Spleen (tissue), 11 donors: ENCODE results near the gene FRMD4A. TPM values are rescaled to one million over a fixed set of nuclear protein-coding genes. Genes with fewer than 3 reads are reported as not detected.

Experiments used
- DNase-seq: peaks from one replicate; pipeline ENCODE4 v3.0.0-alpha.2; 2020
- H3K27ac ChIP-seq, 8 donors: fragments of 200-600 bp; sonication (generic) in 7 of 8; 1 replicate in 4 of 8; 2 replicates in 4 of 8; pipeline versions ENCODE4 v1.5.0 to v1.8.0; 2016 to 2021; ENCODE audit warnings: inconsistent platforms in 4 of 8, mild to moderate bottlenecking in 4 of 8, moderate library complexity in 1 of 8
- H3K27me3 ChIP-seq, 7 donors: fragments of 200-600 bp; sonication (generic) in 6 of 7; replicated peaks in 1 of 7; 1 replicate in 4 of 7; 2 replicates in 3 of 7; pipeline versions ENCODE4 v1.5.0 to v1.8.0; 2016 to 2021; ENCODE audit warnings: inconsistent platforms in 3 of 7, mild to moderate bottlenecking in 1 of 7
- H3K36me3 ChIP-seq, 6 donors: fragments of 200-600 bp; sonication (generic) in 5 of 6; 1 replicate in 4 of 6; 2 replicates in 2 of 6; pipeline versions ENCODE4 v1.5.0 to v1.8.0; 2016 to 2021; ENCODE audit warnings: inconsistent platforms in 2 of 6
- H3K4me1 ChIP-seq, 6 donors: fragments of 200-600 bp; sonication (generic) in 5 of 6; 1 replicate in 3 of 6; 2 replicates in 3 of 6; pipeline versions ENCODE4 v1.5.0 to v1.8.0; 2016 to 2021; ENCODE audit warnings: inconsistent platforms in 3 of 6
- H3K4me3 ChIP-seq, 8 donors: fragments of 200-600 bp; sonication (generic) in 7 of 8; 1 replicate in 4 of 8; 2 replicates in 4 of 8; pipeline versions ENCODE4 v1.5.0 to v1.8.0; 2016 to 2021; ENCODE audit warnings: inconsistent platforms in 4 of 8, mild to moderate bottlenecking in 4 of 8, moderate library complexity in 2 of 8
- H3K9me3 ChIP-seq, 8 donors: fragments of 200-600 bp; sonication (generic) in 7 of 8; 1 replicate in 4 of 8; 2 replicates in 4 of 8; pipeline versions ENCODE4 v1.5.0 to v1.8.0; 2016 to 2021; ENCODE audit warnings: inconsistent platforms in 4 of 8
- POLR2A ChIP-seq, 3 donors: fragments of 450-650 bp; IDR thresholded peaks; one replicate each; pipeline ENCODE4 v1.5.1; 2017; ENCODE audit warnings: antibody characterized with exemption in 3 of 3, mild to moderate bottlenecking in 1 of 3
- POLR2AphosphoS5 ChIP-seq, 3 donors: sonication (generic); formaldehyde crosslinking; IDR thresholded peaks; one replicate each; pipeline ENCODE4 v1.5.1; 2017; ENCODE audit warnings: antibody characterized with exemption in 3 of 3
- WGBS, 5 donors: extraction: QIAGEN DNeasy Blood & Tissue Kit in 3 of 5; methylation state at CpG; one replicate each; pipeline versions ENCODE4 v1.1.5 to v1.1.7; 2013 to 2018; 5-methylcytosine and 5-hydroxymethylcytosine counted together
- intact Hi-C: fragments of 100-400 bp; cut with DNase I; formaldehyde crosslinking; loops from one replicate; pipeline ENCODE4 v1.15.0; 2023; ENCODE audit warnings: low total_unique reads
- polyA plus RNA-seq, 3 donors: library from polyadenylated mRNA; stranded (reverse); fragments of 200-250 nt; gene quantifications; one replicate each; pipeline ENCODE4 v1.2.1, GENCODE V29; 2013
- total RNA-seq, 7 donors: library from RNA; depleted of rRNA in 3 of 7; stranded (reverse); fragments of >200 nt in 3 of 7; fragmentation: NEBNext Ultra II Directional in 4 of 7; extraction: Animal tissue kit (Norgen Biotek cat#: 25700) in 4 of 7; gene quantifications; one replicate each; pipeline versions ENCODE4 v1.1.0 to v1.2.1, GENCODE V29; 2016 to 2021
- TF ChIP-seq, protein P1 (sequence below), 11 experiments: fragments of 200-600 bp in 7 of 11; fragments of 450-650 bp in 4 of 11; sonication (generic) in 4 of 11; IDR thresholded peaks in 8 of 11; conservative IDR thresholded peaks in 3 of 11; 1 replicate in 7 of 11; 2 replicates in 4 of 11; pipeline versions ENCODE4 v1.4.0 to v1.8.0; 2016 to 2021; ENCODE audit warnings: antibody characterized with exemption in 11 of 11, inconsistent platforms in 4 of 11, mild to moderate bottlenecking in 1 of 11
- donor health status: healthy with polysubstance abuse.
- donor health status: DM: no; HTN: no; CAD: no; lungs with moderate emphysema.
- donor health status: DM: no; HTN: no; CAD: no.
- donor health status: Bipolar disorder and iron deficiency.
- donor health status: healthy.
- donor health status: DM: no; HTN: no; CAD: no.
- donor health status: DM: yes; HTN: yes; CAD: no.

FRMD4A gene
- total and polyA plus RNA-seq, 10 donors: 9.2 to 141 (median 80.5) TPM

- Histone ChIP-seq H3K9me3 (no peaks in the 10 kb centered on the region), H3K4me1 (peaks cover 0 to 10% (median 0%) of the 10 kb centered on the region in 6 donors), H3K4me3 (no peak overlapping the region), H3K27ac (no peak overlapping the region), H3K27me3 (peaks cover 0 to 10% (median 0%) of the 10 kb centered on the region in 7 donors), H3K36me3 (no peaks in the 10 kb centered on the region)
- TF ChIP-seq, protein P1, sequence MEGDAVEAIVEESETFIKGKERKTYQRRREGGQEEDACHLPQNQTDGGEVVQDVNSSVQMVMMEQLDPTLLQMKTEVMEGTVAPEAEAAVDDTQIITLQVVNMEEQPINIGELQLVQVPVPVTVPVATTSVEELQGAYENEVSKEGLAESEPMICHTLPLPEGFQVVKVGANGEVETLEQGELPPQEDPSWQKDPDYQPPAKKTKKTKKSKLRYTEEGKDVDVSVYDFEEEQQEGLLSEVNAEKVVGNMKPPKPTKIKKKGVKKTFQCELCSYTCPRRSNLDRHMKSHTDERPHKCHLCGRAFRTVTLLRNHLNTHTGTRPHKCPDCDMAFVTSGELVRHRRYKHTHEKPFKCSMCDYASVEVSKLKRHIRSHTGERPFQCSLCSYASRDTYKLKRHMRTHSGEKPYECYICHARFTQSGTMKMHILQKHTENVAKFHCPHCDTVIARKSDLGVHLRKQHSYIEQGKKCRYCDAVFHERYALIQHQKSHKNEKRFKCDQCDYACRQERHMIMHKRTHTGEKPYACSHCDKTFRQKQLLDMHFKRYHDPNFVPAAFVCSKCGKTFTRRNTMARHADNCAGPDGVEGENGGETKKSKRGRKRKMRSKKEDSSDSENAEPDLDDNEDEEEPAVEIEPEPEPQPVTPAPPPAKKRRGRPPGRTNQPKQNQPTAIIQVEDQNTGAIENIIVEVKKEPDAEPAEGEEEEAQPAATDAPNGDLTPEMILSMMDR (IDR thresholded peaks at IDR 0.05 in 8 of 11, conservative IDR thresholded peaks at IDR 0.05 in 3 of 11): no peak
- no peak for TF ChIP-seq POLR2AphosphoS5 (IDR thresholded peaks at IDR 0.05)
- no peak for TF ChIP-seq POLR2A (IDR thresholded peaks at IDR 0.05)
- no peak for DNase-seq
- 78 to 94% (median 84%) methylated on average over 4 of the region's 4 CpGs for WGBS, 5 donors
- intact Hi-C loops: no loop called here
Observed at GRCh38 chr10:14377591-14378175, 47.0 kb upstream of the FRMD4A start.

DNA sequence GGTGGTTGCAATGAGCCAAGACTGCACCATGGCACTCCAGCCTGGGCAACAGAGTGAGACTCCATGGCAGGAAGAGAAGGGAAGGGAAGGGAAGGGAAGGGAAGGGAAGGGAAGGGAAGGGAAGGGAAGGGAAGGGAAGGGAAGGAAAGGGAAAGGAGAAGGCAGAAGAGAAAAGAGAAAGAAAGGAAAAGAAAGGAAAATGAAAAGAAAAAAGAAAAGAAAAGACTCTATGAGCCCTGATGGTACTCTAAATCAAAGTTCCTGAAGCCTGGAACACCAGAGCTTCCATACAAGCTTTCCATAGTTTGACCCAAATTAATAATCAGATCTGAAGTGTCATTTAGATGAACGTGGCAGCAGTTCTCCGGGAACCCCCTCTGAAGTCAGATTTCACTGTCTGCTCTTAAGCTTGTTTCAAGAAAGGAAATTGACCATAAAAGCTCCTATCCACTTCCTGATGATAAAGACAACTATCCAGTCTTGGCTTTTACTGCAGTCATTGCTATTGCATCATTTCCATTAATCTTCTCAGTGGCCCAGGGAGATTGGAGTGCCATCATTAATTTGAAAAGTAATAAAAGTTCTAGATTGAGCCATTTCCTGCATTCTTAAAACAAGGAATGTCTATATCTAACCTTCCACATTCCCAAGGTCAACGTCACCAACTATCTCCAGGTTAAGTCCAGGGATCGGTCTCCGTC lies 44.2 kb upstream of the FRMD4A start:
- Histone ChIP-seq H3K4me1 (no peaks in the 10 kb centered on the region), H3K27me3 (peaks cover 0 to 32% (median 0%) of the 10 kb centered on the region in 7 donors), H3K36me3 (no peaks in the 10 kb centered on the region), H3K9me3 (no peaks in the 10 kb centered on the region), H3K27ac (no peak overlapping the region), H3K4me3 (no peak overlapping the region)
- TF ChIP-seq POLR2AphosphoS5 (IDR thresholded peaks at IDR 0.05) (no peak), POLR2A (IDR thresholded peaks at IDR 0.05) (no peak)
- TF ChIP-seq, protein P1 (IDR thresholded peaks at IDR 0.05 in 8 of 11, conservative IDR thresholded peaks at IDR 0.05 in 3 of 11): no peak
- intact Hi-C loops: no loop called here
- WGBS, 5 donors: 52 to 64% (median 58%) methylated on average over 5 of the region's 5 CpGs
- no peak for DNase-seq

DNA sequence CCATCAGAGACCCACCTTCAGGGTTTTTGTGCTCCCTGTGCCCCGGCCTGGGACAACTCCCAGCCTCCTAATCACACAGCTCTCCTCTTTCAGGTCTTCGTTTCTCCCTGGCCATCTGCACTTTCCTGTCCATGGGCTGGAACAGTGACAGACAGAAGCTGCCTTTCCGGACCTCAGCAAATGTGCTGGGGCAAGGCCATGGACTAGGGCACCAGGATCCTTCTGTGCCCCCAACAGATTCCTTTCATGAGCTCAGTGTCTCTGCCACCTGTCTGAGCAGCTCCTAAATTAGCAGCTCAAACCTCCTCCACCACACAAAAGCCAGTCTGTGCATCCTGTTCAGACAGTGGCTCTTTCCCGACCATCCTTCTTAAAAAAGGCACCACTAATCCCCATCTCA lies 41.9 kb upstream of the FRMD4A start:
- TF ChIP-seq POLR2A (IDR thresholded peaks at IDR 0.05): no peak
- TF ChIP-seq, protein P1 (IDR thresholded peaks at IDR 0.05 in 8 of 11, conservative IDR thresholded peaks at IDR 0.05 in 3 of 11): no peak
- TF ChIP-seq POLR2AphosphoS5 (IDR thresholded peaks at IDR 0.05): no peak
- 74 to 82% (median 80%) methylated on average over 4 of the region's 4 CpGs for WGBS, 5 donors

DNA sequence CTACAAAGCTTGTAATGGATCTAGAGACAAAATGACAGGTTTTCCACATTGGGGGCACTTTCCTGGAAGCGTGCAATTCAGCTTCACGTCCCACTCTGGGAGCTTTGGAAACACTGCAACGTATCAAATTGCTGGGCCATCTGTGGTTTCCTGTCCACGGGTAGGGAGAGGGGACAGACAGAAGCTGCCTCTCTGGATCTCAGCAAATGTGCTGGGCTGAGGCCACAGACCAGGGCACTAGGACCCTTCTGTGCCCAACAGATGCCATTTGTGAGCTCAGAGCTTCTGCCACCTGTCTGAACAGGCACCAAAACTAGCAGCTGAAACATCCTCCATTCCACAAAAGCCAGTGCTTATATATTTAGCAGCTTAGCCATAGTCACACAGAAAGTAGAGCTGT lies 40.9 kb upstream of the FRMD4A start:
- no peaks in the 10 kb centered on the region for H3K4me1 ChIP-seq
- H3K27ac ChIP-seq: no peak overlapping the region
- H3K36me3 ChIP-seq: no peaks in the 10 kb centered on the region
- TF ChIP-seq POLR2AphosphoS5 (IDR thresholded peaks at IDR 0.05) (no peak), POLR2A (IDR thresholded peaks at IDR 0.05) (no peak)
- TF ChIP-seq, protein P1 (IDR thresholded peaks at IDR 0.05 in 8 of 11, conservative IDR thresholded peaks at IDR 0.05 in 3 of 11): no peak
- no peak for DNase-seq
- WGBS, 5 donors: 37 to 69% (median 63%) methylated on average over 4 of the region's 4 CpGs
- H3K9me3 ChIP-seq: no peaks in the 10 kb centered on the region
- intact Hi-C loops: no loop called here
- H3K4me3 ChIP-seq: no peak overlapping the region
- H3K27me3 ChIP-seq: peaks cover 0 to 32% (median 0%) of the 10 kb centered on the region in 7 donors

More for the DNA sequence above, 41.9 kb upstream of the FRMD4A start:
- no peak overlapping the region for H3K27ac ChIP-seq
- intact Hi-C loops: no loop called here
- no peaks in the 10 kb centered on the region for H3K36me3 ChIP-seq
- no peaks in the 10 kb centered on the region for H3K9me3 ChIP-seq
- no peaks in the 10 kb centered on the region for H3K4me1 ChIP-seq
- H3K4me3 ChIP-seq: no peak overlapping the region
- no peak for DNase-seq
- peaks cover 0 to 32% (median 0%) of the 10 kb centered on the region in 7 donors for H3K27me3 ChIP-seq
